Measurements from ENCODE around the gene LAMA3.

Gene LAMA3

GRCh38 chr18:23689031-23689615 lies at the start of gene LAMA3 (continued):
- TF ChIP-seq ZNF518A (tag by site-specific recombination; conservative IDR thresholded peaks at IDR 0.05; ENCODE audit: low read depth), result no peak
- no peak for TF ChIP-seq ZNF214 (tag by site-specific recombination; IDR thresholded peaks at IDR 0.05; ENCODE audit: borderline replicate concordance)
- TF ChIP-seq MZF1 (tag by site-specific recombination; IDR thresholded peaks at IDR 0.05; ENCODE audit: borderline replicate concordance), result no peak
- 0 out of 2 replicates have a peak, but pooled peaks have one; percentile 18 for TF ChIP-seq ZNF366 (tag by site-specific recombination; conservative IDR thresholded peaks at IDR 0.05)
- no peak for TF ChIP-seq ZNF585B (tag by site-specific recombination; IDR thresholded peaks at IDR 0.05)
- TF ChIP-seq TRIM28 (IDR thresholded peaks at IDR 0.05; ENCODE audit: borderline replicate concordance, low read length), result peak; percentile 72
- TF ChIP-seq ZNF555 (tag by site-specific recombination; conservative IDR thresholded peaks at IDR 0.05), result no peak
- no peak for TF ChIP-seq ZNF426 (tag by site-specific recombination; IDR thresholded peaks at IDR 0.05)
- peak; percentile 86 for TF ChIP-seq ZBTB17 (tag by site-specific recombination; IDR thresholded peaks at IDR 0.05)
- peak; percentile 20; the same call in 1 of the 2 replicates for TF ChIP-seq ZNF76 (tag by site-specific recombination; IDR thresholded peaks at IDR 0.05; ENCODE audit: borderline replicate concordance, low read depth)
- no peak for TF ChIP-seq ZNF354C (tag by site-specific recombination; IDR thresholded peaks at IDR 0.05; ENCODE audit: borderline replicate concordance, low read depth)
- TF ChIP-seq ZNF391 (tag by site-specific recombination; IDR thresholded peaks at IDR 0.05; ENCODE audit: borderline replicate concordance, low read depth), result peak; percentile 52; the same call in 1 of the 2 replicates
- TF ChIP-seq ZBTB48 (tag by site-specific recombination; IDR thresholded peaks at IDR 0.05), result no peak
- no peak for TF ChIP-seq ZNF677 (tag by site-specific recombination; IDR thresholded peaks at IDR 0.05)
- TF ChIP-seq MYNN (tag by site-specific recombination; IDR thresholded peaks at IDR 0.05; ENCODE audit: borderline replicate concordance), result no peak
- 0 out of 2 replicates have a peak, but pooled peaks have one; percentile 58 for TF ChIP-seq KLF7 (tag by site-specific recombination; IDR thresholded peaks at IDR 0.05; ENCODE audit: borderline replicate concordance)
- no peak for TF ChIP-seq ZNF157 (tag by site-specific recombination; IDR thresholded peaks at IDR 0.05)
- TF ChIP-seq ZBTB26 (tag by site-specific recombination; optimal IDR thresholded peaks at IDR 0.05), result peak; percentile 94
- TF ChIP-seq BCL11B (tag by site-specific recombination; IDR thresholded peaks at IDR 0.05; ENCODE audit: low read depth), result no peak
- TF ChIP-seq BCL11A (tag by site-specific recombination; IDR thresholded peaks at IDR 0.05; ENCODE audit: low read depth), result no peak
- TF ChIP-seq ZNF146 (tag by site-specific recombination; IDR thresholded peaks at IDR 0.05), result no peak
- no peak for TF ChIP-seq ZNF560 (tag by site-specific recombination; IDR thresholded peaks at IDR 0.05; ENCODE audit: borderline replicate concordance)
- TF ChIP-seq ZNF571 (tag by site-specific recombination; IDR thresholded peaks at IDR 0.05), result no peak
- TF ChIP-seq ZNF785 (tag by site-specific recombination; IDR thresholded peaks at IDR 0.05), result no peak
- TF ChIP-seq ZNF501 (tag by site-specific recombination; IDR thresholded peaks at IDR 0.05), result peak; percentile 43; the same call in 1 of the 2 replicates
- no peak for TF ChIP-seq MEIS1 (CRISPR knock-in tag; IDR thresholded peaks at IDR 0.05; ENCODE audit: borderline replicate concordance)
- peak; percentile 94 for TF ChIP-seq ZBTB20 (tag by site-specific recombination; IDR thresholded peaks at IDR 0.05)
- no peak for TF ChIP-seq ZFP69B (tag by site-specific recombination; IDR thresholded peaks at IDR 0.05)
- TF ChIP-seq ZNF701 (tag by site-specific recombination; IDR thresholded peaks at IDR 0.05), result no peak
- TF ChIP-seq GLI4 (tag by site-specific recombination; IDR thresholded peaks at IDR 0.05), result no peak
- TF ChIP-seq RBAK (tag by site-specific recombination; IDR thresholded peaks at IDR 0.05), result no peak
- no peak for TF ChIP-seq AEBP2 (tag by site-specific recombination; IDR thresholded peaks at IDR 0.05; ENCODE audit: borderline replicate concordance)
- TF ChIP-seq ZNF423 (tag by site-specific recombination; IDR thresholded peaks at IDR 0.05), result no peak
- no peak for TF ChIP-seq ZNF626 (tag by site-specific recombination; IDR thresholded peaks at IDR 0.05)
- TF ChIP-seq YY2 (tag by site-specific recombination; IDR thresholded peaks at IDR 0.05), result no peak
